Spleen (tissue), 7 donors: ENCODE results near the gene SLIT1.

ENCODE experiments used
- POLR2A ChIP-seq, 3 donors: fragments of 450-650 bp; IDR thresholded peaks; one replicate each; pipeline ENCODE4 v1.5.1; 2017; ENCODE audit warnings: antibody characterized with exemption in 3 of 3, mild to moderate bottlenecking in 1 of 3
- TF ChIP-seq, protein P1 (sequence below), 11 experiments: fragments of 200-600 bp in 7 of 11; fragments of 450-650 bp in 4 of 11; sonication (generic) in 4 of 11; IDR thresholded peaks in 8 of 11; conservative IDR thresholded peaks in 3 of 11; 1 replicate in 7 of 11; 2 replicates in 4 of 11; pipeline versions ENCODE4 v1.4.0 to v1.8.0; 2016 to 2021; ENCODE audit warnings: antibody characterized with exemption in 11 of 11, inconsistent platforms in 4 of 11, mild to moderate bottlenecking in 1 of 11
- donor health status: DM: no; HTN: no; CAD: no; lungs with moderate emphysema.
- donor health status: DM: no; HTN: no; CAD: no.
- donor health status: DM: no; HTN: no; CAD: no.

- TF ChIP-seq, protein P1, sequence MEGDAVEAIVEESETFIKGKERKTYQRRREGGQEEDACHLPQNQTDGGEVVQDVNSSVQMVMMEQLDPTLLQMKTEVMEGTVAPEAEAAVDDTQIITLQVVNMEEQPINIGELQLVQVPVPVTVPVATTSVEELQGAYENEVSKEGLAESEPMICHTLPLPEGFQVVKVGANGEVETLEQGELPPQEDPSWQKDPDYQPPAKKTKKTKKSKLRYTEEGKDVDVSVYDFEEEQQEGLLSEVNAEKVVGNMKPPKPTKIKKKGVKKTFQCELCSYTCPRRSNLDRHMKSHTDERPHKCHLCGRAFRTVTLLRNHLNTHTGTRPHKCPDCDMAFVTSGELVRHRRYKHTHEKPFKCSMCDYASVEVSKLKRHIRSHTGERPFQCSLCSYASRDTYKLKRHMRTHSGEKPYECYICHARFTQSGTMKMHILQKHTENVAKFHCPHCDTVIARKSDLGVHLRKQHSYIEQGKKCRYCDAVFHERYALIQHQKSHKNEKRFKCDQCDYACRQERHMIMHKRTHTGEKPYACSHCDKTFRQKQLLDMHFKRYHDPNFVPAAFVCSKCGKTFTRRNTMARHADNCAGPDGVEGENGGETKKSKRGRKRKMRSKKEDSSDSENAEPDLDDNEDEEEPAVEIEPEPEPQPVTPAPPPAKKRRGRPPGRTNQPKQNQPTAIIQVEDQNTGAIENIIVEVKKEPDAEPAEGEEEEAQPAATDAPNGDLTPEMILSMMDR (IDR thresholded peaks at IDR 0.05 in 8 of 11, conservative IDR thresholded peaks at IDR 0.05 in 3 of 11): no peak
- TF ChIP-seq POLR2A (IDR thresholded peaks at IDR 0.05): no peak
Observed at GRCh38 chr10:97138174-97138573, 47.6 kb downstream of the SLIT1 start.
